Measurements from ENCODE around the gene STAT5A. TPM values are rescaled to one million over a fixed set of nuclear protein-coding genes. Genes with fewer than 3 reads are reported as not detected.

Gene STAT5A
- total RNA-seq, 1 experiment from 2014 or later: 0.19 TPM

GRCh38 chr17:42288803-42289610 lies 709 bp downstream of the STAT5A start:
- intact Hi-C loops (cut with micrococcal nuclease; ENCODE audit: unreplicated experiment): no loop called here
- DNase-seq (ENCODE audit: low spot score): no peak
- TF ChIP-seq CTCF (conservative IDR thresholded peaks at IDR 0.05; ENCODE audit: low read depth, low read length) (no peak), EZH2 (IDR thresholded peaks at IDR 0.05; ENCODE audit: borderline replicate concordance, low read depth, low read length, poor library complexity, severe bottlenecking) (no peak)
- Histone ChIP-seq H3K4me3 (ENCODE audit: low read depth, low read length, poor library complexity, severe bottlenecking) (no peak overlapping the region), H3K27me3 (replicated peaks; ENCODE audit: insufficient read depth, low read depth, low read length, poor library complexity) (no peaks in the 10 kb centered on the region), H3K27ac (ENCODE audit: low read depth, low read length, poor library complexity, severe bottlenecking) (no peak overlapping the region), H3K36me3 (ENCODE audit: insufficient read depth, low read length, poor library complexity, severe bottlenecking) (no peaks in the 10 kb centered on the region), H3K9me3 (ENCODE audit: low read depth, low read length, poor library complexity, severe bottlenecking) (no peaks in the 10 kb centered on the region), H3K4me1 (ENCODE audit: insufficient read depth, low read length, poor library complexity, severe bottlenecking) (no peaks in the 10 kb centered on the region)
- no TSS peak for BruUV-seq (replicated peaks)
- POLR2A ChIA-PET (ENCODE audit: low non-redundant PET): no interaction called here
- CTCF ChIA-PET: no interaction called here

- ChIA-PET POLR2A (ENCODE audit: low non-redundant PET) (no interaction called here), CTCF (no interaction called here)
- no TSS peak for BruUV-seq (replicated peaks)
These were observed 1.4 kb downstream of the STAT5A start for GRCh38 chr17:42289611-42290181.

GRCh38 chr17:42290577-42290976 lies 2.3 kb downstream of the STAT5A start:
- H3K27ac ChIP-seq (ENCODE audit: low read depth, low read length, poor library complexity, severe bottlenecking): no peak overlapping the region
- no peak overlapping the region for H3K4me3 ChIP-seq (ENCODE audit: low read depth, low read length, poor library complexity, severe bottlenecking)
- H3K9me3 ChIP-seq (ENCODE audit: low read depth, low read length, poor library complexity, severe bottlenecking): no peaks in the 10 kb centered on the region
- no peaks in the 10 kb centered on the region for H3K36me3 ChIP-seq (ENCODE audit: insufficient read depth, low read length, poor library complexity, severe bottlenecking)
- BruUV-seq (replicated peaks): no TSS peak
- H3K4me1 ChIP-seq (ENCODE audit: insufficient read depth, low read length, poor library complexity, severe bottlenecking): no peaks in the 10 kb centered on the region
- no peaks in the 10 kb centered on the region for H3K27me3 ChIP-seq (replicated peaks; ENCODE audit: insufficient read depth, low read depth, low read length, poor library complexity)
- DNase-seq (ENCODE audit: low spot score): no peak
- CTCF ChIA-PET: no interaction called here
- intact Hi-C loops (cut with micrococcal nuclease; ENCODE audit: unreplicated experiment): no loop called here
- POLR2A ChIA-PET (ENCODE audit: low non-redundant PET): no interaction called here
- TF ChIP-seq EZH2 (IDR thresholded peaks at IDR 0.05; ENCODE audit: borderline replicate concordance, low read depth, low read length, poor library complexity, severe bottlenecking): no peak
- TF ChIP-seq CTCF (conservative IDR thresholded peaks at IDR 0.05; ENCODE audit: low read depth, low read length): no peak

More at GRCh38 chr17:42289611-42290181, 1.4 kb downstream of the STAT5A start:
- Histone ChIP-seq H3K4me1 (ENCODE audit: insufficient read depth, low read length, poor library complexity, severe bottlenecking) (no peaks in the 10 kb centered on the region), H3K27ac (ENCODE audit: low read depth, low read length, poor library complexity, severe bottlenecking) (no peak overlapping the region), H3K9me3 (ENCODE audit: low read depth, low read length, poor library complexity, severe bottlenecking) (no peaks in the 10 kb centered on the region), H3K27me3 (replicated peaks; ENCODE audit: insufficient read depth, low read depth, low read length, poor library complexity) (no peaks in the 10 kb centered on the region), H3K36me3 (ENCODE audit: insufficient read depth, low read length, poor library complexity, severe bottlenecking) (no peaks in the 10 kb centered on the region), H3K4me3 (ENCODE audit: low read depth, low read length, poor library complexity, severe bottlenecking) (no peak overlapping the region)
- intact Hi-C loops (cut with micrococcal nuclease; ENCODE audit: unreplicated experiment): no loop called here
- DNase-seq (ENCODE audit: low spot score): no peak
- TF ChIP-seq EZH2 (IDR thresholded peaks at IDR 0.05; ENCODE audit: borderline replicate concordance, low read depth, low read length, poor library complexity, severe bottlenecking) (no peak), CTCF (conservative IDR thresholded peaks at IDR 0.05; ENCODE audit: low read depth, low read length) (no peak)

All from A673 (cell line).